Stimulated activated CD4-positive, alpha-beta T cell treated with anti-CD3 and anti-CD28 coated beads, Interleukin-2, amount 100 ng/mL, for 48 hours (primary cell): ENCODE data around the gene LTBP1.
A peak's percentile ranks its signal among the peaks of the same experiment; 100 is the strongest.
"Not testable (repeated sequence)": the region's sequence is repeated elsewhere in the genome, so short reads cannot be mapped to it uniquely, and the experiment has no call there.

Experiments used
- DNase-seq, 2 donors: peaks; one replicate each; pipeline ENCODE4 v3.0.0-alpha.2; 2020

The LTBP1 gene

DNA sequence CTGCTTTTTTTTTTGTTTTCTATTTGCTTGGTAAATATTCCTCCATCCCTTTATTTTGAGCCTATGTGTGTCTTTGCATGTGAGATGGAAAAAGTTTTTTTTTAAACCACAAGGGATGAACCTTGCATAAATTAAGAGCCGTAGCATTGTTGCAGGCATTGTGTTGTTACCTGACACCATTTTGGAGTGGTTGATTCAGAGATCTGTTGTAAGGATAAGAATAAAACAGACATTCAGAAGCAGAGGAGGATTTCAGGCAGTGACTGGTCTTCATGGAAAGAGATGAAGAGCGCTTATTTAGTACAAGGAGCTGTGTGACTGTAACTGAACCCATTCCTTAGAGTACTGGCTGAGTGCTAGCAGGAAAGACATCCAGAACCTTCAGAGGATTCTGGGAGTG is 101.2 kb downstream of the LTBP1 start:
- DNase-seq, result no peak

DNA sequence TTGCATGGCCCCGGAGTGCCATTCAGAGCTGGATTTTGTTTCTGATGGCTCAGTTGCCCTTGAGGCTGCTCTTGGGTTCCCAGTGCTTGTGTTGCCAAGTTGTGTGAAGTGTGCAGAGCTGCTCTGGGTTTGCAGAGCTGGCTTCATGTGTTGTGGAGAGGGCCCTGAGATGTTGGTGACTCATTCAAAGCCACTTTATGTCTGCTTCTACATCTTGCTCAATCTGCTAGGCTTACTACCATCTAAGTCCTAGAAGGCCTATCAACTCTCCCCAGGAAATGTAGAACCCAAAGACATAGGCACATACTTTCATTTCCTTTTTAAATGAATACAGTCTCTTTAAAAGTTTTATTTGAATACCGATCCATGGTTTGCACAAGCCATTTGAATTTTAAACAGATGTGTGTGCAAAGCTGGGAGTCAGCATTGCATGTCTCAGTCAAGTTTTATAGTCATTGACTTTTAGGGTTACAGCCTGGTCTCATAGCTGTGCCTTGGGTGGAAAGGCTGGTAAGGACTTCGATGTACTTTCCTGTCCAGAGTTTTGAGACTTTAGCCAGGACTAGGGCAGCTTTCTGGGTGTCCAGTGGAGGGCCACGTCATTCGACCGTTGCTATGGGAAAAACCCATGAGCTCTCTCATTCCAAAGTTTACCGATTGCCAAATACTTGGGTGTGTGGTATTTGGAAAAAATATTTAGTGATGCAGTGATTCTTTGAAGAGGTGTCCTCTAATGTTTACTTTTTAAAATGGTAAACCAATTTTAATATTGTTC is 105.0 kb downstream of the LTBP1 start:
- no peak for DNase-seq

DNA sequence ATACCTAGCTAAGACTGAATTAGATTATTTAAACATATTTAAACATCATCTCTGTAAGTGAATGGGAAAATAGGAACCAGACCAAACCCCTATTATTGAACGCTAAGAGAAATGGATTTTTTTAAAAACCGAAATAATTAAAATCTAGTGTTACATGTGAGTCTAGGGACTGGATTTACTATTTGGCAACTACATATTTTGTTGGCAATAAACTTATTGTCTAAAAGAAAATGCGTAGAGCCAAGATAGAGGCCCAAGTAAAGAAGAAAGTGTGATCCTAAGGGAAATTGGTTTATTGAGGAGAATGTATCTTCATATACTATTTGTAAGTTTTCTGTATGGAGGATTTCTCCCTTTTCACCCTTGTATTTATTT is 105.6 kb downstream of the LTBP1 start:
- no peak for DNase-seq

DNA sequence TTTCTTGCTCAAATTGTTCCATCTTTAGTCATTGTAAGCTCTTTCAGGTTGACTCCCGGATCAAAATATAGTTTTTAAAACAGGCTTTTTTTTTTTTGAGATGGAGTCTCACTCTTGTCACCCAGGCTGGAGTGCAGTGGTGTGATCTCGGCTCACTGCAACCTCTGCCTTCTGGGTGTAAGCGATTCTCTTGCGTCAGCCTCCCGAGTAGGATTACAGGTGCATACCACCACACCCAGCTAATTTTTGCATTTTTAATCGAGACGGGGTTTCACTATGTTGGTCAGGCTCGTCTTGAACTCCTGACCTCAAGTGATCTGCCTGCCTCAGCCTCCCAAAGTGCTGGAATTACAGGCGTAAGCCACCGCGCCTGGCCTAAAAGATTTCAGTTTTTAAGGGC is 106.0 kb downstream of the LTBP1 start:
- DNase-seq, result not testable (repeated sequence)

DNA sequence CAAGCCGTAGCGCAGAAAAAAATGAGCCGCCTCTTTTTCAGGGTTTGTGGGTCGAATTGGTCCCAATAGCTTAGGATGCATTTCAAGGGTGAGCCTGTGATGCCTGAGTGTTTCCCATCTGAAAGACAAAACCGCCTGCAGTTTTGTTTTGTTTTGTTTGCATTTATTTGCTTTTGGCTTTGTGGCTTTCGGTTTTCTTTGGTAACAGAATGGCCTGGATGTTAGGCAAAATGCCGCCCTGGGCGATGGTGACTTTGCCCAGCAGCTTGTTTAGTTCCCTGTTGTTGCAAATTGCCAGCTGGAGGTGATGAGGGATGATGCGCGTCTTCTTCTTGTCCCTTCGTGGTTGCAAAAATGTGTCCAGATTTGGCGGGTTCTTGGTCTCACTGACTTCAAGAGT is 109.4 kb downstream of the LTBP1 start:
- no peak for DNase-seq

- DNase-seq, result not testable (repeated sequence)
These were observed 110.7 kb downstream of the LTBP1 start for GRCh38 chr2:33057307-33058028.

- DNase-seq, result no peak
These were observed 112.1 kb downstream of the LTBP1 start for GRCh38 chr2:33058716-33059470.

GRCh38 chr2:33059471-33060156 is 112.9 kb downstream of the LTBP1 start:
- no peak for DNase-seq

- DNase-seq, result no peak
These were observed 113.7 kb downstream of the LTBP1 start for GRCh38 chr2:33060405-33060804.

DNA sequence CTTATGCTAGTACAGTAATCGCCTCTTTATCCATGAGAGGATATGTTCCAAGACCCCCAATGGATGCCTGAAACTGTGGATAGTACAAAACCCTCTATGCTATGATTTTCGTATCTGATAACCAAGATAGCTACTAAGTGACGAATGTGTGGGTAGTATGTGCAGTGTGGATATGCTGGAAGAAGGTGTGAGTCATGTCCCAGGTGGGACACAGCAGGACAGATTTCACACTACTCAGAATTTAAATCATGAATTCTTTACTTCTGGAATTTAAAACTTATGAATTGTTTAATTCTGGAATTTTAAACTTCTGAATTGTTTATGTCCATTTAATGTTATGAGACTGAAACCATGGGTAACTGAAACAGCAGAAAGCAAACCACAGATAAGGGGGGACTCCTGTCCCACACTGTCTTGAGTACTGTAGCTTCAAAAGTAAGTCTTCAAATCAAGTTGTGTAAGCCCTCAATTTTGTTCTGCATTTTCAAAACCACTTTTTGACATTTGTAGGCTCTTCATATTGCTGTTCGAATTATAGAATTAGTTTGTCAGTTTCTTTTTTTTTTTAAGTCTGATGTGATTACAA is 116.0 kb downstream of the LTBP1 start:
- DNase-seq, result no peak

DNA sequence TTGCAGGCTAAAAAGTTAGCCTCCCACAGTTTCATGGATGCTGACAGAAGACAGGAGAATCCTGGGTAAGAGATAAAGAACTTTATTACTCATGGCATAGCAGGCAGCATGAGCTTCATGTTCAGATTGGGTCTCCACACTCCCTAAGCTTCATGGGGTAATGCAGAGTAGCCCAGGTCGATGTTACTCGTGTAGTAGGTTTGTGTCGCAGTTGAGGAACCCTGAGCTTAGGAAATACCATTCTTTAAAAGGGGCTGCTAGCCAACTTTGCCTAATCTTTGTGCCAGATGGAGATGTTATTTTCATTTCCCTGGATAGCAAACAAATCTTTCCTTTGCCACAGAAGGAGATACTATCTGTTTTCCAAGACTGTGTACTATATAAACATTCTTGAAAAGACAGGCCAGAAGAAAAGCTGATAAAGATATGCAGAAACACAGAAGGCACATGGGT is 117.6 kb downstream of the LTBP1 start:
- no peak for DNase-seq

DNA sequence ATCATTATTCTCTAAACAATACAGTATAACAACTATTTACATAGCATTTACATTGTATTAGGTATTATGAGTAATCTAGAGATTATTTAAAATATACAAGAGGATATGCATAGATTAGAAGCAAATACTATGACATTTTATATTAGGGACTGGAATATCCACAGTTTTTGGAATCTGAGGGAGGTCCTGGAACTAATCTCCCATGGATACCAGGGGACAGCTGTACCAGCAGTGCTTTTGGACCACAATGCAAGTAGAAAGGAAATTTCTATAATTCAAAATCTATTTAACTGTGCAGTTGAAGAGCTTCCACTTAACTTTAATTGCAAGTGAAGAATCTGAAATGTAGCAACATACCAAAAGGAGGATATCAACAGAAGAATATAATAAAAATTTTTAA is 120.8 kb downstream of the LTBP1 start:
- no peak for DNase-seq

GRCh38 chr2:33068261-33068660 is 121.5 kb downstream of the LTBP1 start:
- DNase-seq, result no peak

- DNase-seq, result peak; percentile 36 to 38
These were observed 123.3 kb downstream of the LTBP1 start for GRCh38 chr2:33069894-33070651.

DNA sequence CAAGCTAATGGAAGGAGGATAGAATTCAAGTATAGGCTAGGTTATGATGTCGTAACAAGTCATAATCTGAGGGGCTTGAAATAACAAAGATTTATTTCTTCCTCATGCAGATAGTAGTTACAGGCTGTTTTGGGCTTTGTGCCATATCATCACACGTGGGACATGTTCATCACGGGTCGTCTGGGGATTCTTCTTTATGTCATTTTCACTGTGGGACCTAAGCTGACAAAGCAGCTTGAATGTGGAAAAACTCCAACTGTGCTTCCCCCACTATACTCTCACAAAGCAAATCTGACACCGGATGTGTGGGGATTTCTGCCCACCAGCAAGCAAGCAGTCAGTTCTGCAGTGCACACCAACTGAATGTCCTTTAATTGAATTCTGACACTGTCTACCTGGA is 124.8 kb downstream of the LTBP1 start:
- no peak for DNase-seq

DNA sequence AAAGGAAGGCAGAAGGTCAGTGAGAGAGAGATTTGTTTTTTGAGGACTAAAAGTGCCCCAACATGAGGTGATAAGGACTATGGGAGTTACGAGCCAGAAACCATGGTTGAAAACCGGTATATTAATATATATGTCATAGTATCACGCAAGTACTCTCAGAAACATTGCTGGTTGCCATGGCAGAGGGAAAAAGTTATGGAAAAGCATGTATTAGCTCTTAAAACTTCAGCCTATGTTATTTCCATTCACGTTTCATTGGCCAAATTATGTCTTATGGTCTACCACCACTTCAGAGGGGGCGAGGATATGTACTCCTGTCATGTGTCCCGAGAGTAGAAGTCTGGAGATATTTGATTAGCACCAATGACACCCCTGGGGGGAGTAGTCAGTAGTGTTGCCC is 125.9 kb downstream of the LTBP1 start:
- DNase-seq, result no peak

DNA sequence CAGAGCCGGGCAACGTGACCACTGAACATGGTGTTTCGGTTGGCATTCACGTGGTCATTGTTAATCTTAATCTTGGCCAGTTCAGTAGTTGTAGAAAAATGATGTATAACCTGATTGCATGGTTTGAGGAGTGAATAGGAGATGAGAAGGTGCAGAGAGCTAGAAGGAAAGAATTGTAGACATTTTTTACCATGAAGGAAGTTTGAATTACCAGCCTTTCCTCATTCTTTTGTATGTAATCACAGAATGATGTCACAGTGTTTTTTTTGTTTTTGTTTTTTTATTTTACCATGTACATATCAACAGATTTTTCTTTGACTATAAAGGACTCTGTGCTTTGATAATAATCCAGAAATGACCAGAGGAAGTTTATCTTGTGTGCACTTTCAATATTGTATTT is 126.3 kb downstream of the LTBP1 start:
- DNase-seq, result no peak

GRCh38 chr2:33074197-33074596 is 127.4 kb downstream of the LTBP1 start:
- no peak for DNase-seq

GRCh38 chr2:33077311-33077710 is 130.6 kb downstream of the LTBP1 start:
- no peak for DNase-seq

GRCh38 chr2:33077844-33078243 is 131.1 kb downstream of the LTBP1 start:
- DNase-seq, result no peak

GRCh38 chr2:33081691-33082090 is 134.9 kb downstream of the LTBP1 start:
- DNase-seq, result no peak
